Stimulated activated CD8-positive, alpha-beta memory T cell treated with anti-CD3 and anti-CD28 coated beads, Interleukin-2, amount 100 ng/mL, for 1 hour (primary cell): ENCODE data around the gene ASPSCR1.

Experiments used
- DNase-seq, 2 donors: peaks; one replicate each; pipeline ENCODE4 v3.0.0-alpha.2; 2020; ENCODE audit warnings: low read depth in 2 of 2

ASPSCR1 gene

DNA sequence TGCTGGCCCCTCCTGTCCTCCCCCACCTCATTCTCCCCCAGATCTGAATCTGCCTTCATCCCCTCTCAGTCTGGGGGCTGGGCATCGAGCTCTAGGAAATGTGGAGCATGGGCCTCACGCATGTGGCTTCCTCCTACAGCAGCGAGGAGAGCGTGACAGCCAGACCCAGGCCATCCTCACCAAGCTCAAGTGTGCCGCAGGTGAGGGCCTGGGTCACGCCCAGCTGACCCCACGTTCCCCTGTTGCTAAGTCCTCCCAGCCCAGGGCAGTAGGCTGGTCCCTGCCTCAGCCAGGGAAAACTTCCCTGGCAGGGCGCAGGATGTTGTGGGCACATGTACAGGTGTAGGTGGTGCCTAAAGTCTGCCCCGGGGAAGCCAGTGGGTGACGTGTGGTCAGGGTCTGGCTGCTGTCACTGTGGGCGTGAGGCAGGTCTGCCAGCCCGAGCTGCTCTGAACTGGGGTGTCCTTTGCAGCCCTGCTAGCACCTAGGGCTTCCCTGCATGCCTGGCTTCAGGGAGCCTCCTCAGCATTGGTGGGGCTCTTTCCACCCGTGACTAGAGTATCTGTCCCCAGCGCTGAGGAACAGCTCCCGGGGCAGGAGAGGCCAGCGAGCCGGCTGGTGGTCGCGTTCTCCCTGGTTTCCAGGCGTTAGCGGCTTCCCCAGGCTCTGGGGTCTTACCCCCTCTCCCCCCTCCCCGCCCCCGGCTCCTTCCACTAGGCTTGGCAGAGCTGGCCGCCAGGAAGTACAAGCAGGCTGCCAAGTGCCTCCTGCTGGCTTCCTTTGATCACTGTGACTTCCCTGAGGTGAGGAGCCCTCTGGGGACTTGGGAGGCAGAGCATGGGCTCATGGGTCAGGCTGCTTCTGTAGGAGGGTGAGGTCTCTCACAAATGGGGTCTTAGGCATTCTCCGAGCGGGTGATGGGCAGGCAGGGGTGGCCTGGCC is 77.9 kb downstream of the ASPSCR1 start:
- no peak for DNase-seq

DNA sequence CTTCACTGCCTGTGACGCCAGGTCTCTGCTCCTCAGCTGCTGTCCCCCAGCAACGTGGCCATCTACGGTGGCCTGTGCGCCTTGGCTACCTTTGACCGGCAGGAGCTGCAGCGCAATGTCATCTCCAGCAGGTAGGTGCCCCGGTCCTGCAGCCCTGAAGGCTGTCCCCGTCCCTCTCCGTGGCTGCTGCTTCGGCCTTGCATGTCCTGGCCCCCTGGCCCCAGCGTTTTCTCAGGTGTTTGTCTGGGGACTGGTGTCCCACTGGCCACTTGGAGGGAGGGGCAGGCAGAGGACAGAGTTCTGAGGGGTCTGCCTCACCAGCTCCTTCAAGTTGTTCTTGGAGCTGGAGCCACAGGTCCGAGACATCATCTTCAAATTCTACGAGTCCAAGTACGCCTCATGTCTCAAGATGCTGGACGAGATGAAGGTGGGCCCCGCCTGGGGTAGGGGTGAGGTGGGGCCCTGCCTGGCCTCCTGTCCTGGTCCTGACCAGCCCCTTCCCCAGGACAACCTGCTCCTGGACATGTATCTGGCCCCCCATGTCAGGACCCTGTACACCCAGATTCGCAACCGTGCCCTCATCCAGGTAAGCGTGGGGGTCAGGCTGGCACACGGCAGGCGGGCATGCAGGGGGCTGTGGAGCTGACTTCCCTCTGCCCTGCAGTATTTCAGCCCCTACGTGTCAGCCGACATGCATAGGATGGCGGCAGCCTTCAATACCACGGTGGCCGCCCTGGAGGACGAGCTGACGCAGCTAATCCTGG is 78.7 kb downstream of the ASPSCR1 start:
- no peak for DNase-seq

DNA sequence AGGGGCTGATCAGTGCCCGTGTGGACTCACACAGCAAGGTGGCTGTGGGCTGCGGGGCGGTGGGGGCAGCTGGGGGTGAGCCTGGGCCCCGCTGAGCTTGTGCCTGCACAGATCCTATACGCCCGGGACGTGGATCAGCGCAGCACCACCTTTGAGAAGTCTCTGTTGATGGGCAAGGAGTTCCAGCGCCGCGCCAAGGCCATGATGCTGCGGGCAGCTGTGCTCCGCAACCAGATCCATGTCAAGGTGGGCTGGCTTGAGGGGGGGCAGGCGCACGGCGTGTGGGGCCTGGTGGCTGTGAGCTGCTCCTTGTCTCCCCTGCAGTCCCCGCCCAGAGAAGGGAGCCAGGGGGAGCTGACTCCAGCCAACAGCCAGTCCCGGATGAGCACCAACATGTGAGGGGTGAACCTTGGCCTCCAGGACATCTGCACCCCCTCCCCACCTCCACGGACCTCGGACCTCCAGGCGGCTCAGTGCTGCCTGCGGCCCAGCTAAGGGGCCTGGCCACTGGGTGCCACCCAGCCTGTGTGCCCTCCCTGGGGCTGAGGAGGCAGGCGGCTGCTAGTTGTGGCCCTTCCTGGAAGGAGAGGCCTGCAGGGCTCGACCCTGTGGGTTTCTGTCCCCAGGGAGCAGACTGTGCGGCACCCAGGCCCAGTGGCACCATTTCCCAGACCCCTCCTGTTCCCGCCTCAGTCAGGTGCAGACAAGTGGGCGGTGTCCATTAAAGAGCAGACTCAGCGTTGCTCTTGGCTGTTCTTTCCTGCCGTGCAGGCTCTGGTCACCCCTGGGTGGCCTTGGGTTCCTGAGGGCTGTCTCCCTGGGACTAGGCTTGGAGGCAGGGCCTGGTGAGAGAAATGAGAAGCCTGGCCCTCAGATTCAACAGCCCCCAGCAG is 79.5 kb downstream of the ASPSCR1 start:
- DNase-seq, result no peak

DNA sequence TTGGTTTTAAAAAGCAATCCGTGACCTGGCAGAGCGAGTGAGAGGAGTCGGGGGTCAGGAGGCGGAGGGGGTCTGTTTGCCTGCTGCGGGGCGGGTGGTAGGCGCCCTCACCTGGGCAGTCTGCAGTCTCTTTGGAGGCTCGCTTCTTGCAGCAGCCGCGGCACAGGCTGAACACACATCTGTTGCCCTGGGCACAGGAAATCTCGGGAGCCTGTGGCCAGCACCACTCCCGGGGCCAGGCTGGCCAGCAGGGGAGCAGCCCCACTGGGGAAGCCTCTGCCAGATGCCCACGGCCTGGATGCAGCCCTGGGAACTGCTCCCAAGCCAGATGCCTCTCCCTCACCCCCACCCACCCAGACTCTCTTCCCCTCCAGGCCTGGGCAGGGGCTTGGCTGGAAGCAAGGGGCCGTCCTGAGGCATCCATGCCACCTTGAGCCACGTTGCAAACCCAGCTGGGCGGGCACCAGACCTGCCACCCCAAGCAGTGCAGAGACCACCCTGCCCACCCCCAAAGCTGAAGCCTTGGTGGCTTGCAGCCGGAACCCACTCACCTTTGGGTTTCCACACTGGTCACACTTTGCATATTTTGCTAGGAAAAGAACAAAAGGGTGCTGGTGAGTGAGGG is 80.9 kb downstream of the ASPSCR1 start:
- no peak for DNase-seq

DNA sequence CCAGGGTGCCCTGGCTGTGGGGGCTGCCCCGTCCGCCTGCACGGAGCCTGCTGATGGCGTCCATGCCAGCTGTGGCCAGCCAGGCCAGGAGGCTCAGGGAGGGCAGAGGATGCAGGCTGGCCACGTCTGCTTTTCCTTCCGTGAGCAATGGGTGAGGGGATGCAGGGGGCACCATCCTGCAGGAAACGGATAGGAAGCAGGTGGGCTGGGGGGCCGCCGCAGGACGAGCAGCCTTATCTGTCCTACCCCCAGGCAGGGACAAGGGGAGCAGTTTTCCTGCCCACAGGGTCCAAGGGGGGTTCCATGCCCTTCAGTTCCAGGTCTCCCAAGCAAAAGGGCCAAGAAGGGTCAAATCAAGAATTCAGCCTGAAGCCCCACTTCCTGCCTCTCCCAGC is 81.4 kb downstream of the ASPSCR1 start:
- no peak for DNase-seq

DNA sequence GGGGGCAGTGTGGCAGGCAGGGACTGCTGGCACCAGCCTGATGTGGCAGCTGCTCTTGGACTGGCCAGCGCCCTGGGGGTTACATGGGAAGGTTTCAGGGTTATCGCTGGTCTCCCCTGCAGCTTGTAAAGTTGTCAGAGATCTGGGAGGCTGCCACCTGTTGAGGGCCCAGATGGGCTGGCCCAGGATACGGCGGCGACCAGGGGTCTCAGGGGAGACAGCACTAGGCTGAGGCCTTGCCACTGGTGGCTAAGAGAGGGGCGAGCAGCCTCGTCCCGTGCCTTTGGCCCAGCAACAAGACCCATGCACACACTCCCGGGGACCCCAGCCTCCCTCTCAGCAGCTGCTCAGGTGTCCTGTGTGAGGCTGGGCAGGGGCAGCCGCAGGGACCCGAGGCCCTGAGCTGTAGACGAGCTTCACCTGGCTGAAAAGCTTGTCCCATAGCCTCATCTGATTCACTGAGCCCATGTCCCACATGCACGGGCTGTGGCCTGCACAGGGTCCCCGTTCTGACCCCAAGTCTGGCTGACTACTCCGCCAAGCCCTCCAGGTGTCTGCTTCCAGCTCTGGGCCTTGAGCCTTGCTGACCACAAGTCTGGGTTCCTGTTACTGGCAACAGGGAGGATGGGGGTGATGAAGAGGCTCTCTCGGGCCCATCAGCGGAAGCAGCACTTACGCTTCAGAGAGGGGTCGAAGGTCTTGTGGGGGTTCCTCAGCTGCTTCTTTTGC is 82.0 kb downstream of the ASPSCR1 start:
- DNase-seq, result no peak

DNA sequence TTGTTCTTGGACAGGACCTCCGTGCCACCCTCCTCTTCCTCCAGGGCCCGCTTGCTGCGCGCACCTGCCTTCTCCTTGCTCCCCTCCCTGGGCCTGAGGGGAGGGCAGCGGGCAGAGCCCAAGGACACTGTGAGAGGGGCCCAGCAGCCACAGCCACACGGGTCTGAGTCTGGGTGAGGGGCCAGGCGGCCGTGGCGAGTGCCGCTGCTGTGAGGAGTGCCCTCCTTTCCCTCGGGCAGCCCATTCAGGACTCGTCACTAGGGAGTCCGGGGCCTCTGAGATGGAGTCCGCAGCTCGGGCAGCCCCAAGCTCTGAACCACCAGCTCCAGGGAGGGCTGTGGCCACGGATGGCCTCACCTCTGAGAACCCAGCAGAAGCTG is 82.6 kb downstream of the ASPSCR1 start:
- no peak for DNase-seq

DNA sequence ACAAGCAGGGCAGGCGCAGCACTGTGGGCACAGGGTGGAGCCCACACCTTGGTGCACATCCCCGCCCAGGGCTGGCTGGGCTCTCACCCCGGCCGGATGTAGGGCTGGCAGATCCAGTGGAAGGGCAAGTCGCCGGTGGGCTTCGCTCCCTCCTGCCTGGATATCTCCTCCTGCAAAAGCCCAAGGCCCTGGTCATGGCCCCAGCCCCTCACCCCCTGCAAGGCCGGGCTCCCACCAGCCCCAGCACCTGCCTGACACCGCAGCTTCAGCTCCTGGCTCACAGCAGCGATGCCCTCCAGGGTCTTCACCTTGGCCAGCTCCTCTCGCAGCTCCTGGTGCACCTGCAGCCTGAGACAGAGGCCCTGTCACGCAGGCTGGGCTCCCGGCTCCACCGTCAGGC is 83.2 kb downstream of the ASPSCR1 start:
- DNase-seq, result no peak

DNA sequence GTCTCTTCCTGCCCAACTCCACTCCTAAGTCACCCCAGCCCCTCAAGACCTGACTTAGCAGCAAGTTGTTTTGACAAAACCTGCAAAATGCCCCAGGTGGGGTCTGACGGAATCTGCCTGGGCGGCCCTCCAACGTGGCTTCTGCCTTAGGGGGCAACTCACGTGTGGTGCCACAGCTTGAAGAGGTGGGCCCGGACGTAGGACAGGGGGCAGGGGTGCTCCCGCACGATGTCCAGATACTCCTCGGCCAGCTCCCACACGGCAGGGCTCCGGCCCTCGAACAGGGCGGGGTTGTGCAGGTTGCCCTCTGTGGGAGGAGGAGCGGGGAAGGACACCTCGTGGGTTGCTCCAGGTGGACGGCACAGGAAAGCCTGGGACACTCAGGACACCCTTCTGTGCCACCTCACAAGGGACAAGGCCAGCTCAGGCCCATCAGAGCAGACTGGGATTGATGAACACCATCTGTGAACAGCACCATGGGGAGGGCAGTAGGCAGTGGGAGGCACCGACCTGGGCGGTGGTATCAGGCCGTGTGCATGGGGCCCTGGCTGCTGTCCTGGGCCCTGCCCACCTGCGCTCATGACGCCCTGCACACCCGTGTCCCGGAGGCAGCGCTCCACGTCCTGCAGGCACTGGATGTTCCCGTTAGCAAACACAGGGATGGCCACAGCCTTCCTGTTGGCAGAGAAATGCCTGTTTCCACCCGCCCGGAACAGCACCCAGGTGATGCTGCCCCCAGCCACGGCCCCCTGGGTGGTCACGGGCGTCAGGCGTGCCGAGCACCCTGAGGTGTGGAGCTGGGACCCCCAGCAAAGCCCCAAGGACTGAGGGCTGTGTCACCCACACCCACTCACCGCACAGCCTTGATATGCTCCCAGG is 83.9 kb downstream of the ASPSCR1 start:
- no peak for DNase-seq

DNA sequence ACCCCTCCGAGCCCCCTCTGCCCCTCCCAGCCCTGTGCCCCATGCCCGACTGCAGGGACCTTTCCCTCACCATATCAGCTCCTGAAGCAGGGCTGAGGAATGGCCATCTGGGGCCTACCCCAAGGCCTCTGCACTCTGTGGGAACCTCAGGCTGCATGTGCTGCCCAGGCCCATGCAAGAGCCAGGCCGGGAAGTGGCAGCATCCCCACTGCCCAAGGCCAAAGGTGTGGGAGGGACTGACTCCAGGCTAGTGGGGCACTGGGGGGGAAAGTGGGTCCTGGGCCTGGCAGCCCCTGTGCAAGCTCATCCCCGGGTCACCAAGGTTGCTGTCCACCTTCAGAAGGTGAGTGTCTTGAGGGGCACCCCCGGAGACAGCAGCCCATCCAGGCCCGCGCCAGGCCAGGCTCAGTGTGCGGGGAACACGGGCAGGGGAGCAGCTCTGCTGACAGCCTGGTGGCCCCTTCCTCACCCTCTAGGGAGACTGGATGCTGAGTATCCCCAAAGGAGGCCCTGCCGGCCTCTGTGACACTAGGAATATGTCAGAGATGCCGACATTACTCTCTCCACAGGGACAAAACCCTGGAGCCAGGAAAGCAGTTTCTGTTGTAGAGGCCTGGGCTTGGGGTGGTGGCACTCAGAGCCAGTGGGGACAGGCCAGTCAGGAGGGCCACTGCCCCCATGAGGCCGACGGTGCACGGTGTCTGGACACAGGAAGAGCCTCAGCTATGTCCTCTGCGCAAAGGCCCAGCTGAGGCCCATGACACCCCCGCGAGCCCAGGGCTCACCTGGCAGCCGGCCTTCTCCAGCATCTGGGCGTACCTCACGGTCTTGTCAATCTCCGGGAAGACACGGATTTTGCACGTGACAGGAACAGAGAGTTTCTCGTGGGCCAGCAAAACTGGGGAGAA is 84.9 kb downstream of the ASPSCR1 start:
- DNase-seq, result no peak

DNA sequence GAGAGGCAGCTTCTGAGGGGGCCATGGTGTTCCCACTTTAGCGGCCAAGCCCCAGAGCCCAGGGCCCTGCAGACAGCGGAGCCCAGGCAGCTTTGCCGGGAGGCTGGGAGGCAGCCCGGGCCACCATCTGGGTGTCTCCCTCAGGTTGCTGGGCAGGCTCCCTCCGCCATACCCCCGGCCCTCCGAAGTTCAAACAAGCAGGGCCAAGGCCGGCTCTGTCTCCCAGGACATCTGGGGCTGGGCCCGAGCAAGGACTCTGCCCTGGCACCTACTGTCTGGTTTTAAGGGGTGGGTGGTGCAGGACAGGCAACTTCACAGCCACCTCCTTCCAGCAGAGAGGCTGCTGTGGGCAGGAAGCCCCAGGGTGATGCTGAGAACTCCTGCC is 85.5 kb downstream of the ASPSCR1 start:
- DNase-seq, result no peak

DNA sequence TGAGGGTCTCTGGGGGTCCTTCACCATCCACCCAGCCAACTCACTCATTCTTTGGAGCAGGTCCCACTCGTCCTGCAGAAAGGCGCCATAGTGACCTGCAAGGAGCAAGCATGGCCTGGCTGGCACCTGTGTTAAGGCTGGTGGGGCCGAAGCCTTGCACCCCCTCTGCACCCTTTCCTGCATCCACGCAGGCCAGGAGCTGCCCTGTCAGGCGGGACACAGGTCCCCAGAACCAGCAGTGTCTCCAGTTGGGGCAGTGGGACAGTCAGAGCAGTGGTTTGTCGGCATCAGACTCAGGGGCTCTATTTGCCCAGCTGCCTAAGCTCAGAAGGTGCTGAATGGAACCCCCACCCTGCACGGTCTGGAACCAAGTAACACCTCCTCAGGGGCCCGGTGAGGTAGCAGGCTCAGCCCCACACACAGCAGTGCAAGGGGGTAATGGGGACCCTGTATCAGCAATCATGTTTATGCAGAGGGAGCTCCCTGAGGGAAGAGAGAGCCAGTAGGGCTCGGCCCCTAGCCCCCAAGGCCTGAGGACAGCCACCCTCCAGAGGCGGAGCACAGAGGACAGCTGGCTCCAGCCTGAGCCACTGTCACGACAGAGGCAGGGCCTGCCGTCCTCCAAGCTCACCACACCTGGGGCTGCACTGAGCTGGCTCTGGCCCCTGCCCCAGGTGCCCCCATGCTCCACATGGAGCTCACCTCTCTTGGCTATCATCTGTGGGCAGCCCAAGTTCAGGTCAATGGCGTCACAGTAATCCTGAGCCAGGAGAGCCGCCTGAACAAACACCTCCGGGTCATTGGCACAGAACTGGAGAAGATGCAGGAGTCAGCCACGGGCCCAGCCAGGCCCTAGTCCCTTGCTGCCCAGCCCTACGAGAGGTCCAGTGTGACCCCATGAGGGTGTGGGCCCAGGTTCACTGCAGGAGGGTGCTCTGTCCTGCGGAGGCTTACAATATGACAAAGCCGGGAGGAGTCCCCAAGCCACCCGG is 86.3 kb downstream of the ASPSCR1 start:
- DNase-seq, result no peak

DNA sequence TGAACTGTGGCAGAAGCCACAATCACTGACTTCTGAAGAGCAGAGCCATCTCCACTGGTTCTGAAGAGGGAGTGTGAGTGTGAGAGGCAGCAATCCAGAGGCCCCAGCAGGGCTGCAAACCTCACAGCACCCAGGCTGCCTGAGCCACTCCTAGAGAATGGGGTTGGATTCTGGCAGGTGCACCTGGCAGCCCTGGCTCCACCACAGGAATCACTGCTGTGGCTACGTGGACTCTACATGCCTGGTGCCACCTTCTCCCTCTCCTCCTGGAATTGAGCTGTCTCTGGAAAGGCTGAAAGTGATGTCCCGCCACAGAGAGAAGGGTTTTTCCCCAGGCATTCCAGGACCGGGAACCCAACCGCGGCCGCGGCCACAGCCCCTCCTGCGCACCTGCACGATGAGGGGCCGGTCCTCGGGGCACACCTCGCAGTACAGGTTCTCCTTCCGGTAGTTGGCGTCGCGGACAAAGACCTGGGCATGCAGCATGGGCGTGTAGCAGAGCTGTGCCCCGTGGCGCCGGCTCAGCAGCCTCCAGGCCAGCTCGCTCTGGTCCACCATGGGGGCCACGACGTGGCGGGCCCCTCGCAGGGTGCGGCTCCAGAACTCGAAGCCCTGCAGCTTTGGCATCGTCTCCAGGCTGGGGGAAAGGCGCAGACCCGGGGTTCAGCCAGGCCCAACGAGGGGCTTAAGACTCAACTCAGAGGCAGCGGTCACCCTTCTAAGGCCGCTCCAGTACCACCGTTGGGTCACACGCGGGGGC is 87.2 kb downstream of the ASPSCR1 start:
- DNase-seq, result no peak

DNA sequence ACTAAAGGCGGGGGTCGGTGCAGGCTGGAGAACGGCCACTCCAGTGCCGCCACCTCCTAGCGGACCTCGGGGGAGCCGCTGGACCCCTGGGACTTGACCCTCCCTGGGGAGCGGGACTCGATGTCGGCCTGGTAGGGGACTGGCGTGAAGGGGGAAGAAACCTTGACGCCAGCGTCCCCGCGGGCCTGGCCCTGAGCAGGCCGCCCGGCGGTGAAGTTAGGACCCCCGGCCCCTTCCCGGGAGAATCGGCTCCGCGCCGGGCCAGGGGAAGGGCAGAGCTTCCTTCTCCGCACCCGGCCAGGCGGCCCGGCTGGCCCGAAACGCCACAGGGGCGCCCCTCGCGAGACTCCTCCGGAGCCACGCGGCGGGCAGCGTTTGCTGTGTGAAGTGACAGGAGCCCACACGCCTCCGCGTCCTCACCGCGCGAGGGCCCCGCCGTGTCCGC is 87.8 kb downstream of the ASPSCR1 start:
- DNase-seq, result no peak

DNA sequence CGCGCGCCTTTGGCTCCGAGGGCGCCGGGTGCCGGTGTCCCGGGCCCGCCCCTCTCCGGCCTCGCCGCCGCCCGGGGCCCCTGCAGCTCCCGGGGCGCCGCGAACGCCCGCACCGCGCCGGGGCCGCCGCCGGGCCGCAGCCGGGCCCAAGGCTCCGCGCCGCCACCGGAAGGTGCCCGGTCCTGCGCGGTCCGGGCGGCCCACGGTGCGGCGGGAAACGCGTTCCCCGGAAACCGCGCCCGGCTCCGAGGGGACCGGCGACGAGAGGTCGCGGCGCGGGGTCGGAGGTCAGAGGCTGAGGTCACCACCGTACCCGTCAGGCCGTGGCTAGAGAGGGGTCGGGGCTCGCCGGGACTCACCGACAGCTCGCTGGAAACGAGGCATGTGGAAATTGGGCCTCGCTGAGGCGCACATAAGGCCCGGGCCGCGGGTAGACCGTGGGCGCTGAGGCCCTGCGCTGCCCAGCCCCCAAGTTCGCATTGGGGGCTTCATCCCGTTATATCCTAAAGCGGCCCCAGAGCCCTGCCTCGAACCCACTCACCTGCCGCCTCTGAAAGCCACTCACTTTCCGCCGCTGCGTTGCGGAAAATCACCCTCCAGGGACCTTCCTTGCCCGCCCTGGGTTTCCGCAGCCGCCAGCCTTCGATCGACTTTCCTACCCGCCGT is 88.3 kb downstream of the ASPSCR1 start, which contains the start of gene DUS1L:
Gene DUS1L (minus strand): TSS at position 167 of the 666 bp plus-strand sequence. CDS start 745 bp downstream, outside the sequence.
- peak; percentile 47 to 55 for DNase-seq
